AG09309 (cell line): ENCODE results near the gene FAHD2B.
"Not testable (repeated sequence)": the region's sequence is repeated elsewhere in the genome, so short reads cannot be mapped to it uniquely, and the experiment has no call there.

Experiments
- DNase-seq: peaks from one replicate; pipeline ENCODE4 v3.0.0-alpha.2; 2010; ENCODE audit warnings: low read depth
- H3K4me3 ChIP-seq: 2 replicates; pipeline ENCODE4 v1.5.1; 2011; ENCODE audit warnings: mild to moderate bottlenecking, low read depth, low read length, moderate library complexity; ENCODE audit not compliant: control insufficient read depth
- CTCF ChIP-seq: IDR thresholded peaks from 2 replicates; pipeline ENCODE4 v1.5.1; 2011; ENCODE audit warnings: mild to moderate bottlenecking, low read depth, low read length, inconsistent platforms; ENCODE audit not compliant: insufficient read depth, control insufficient read depth; ENCODE audit errors: missing control alignments

The FAHD2B gene

GRCh38 chr2:97094772-97095611, at the start of gene FAHD2B:
FAHD2B (minus strand) TSS chr2:97094882; CDS start chr2:97091706, 3,176 bp downstream.
- DNase-seq: not testable (repeated sequence)
- H3K4me3 ChIP-seq: peak within 1 kb of the TSS; percentile 27

GRCh38 chr2:97144016-97144415, 49.3 kb upstream of the FAHD2B start:
- DNase-seq, H3K4me3 ChIP-seq: not testable (repeated sequence)

GRCh38 chr2:97129090-97129489, 34.4 kb upstream of the FAHD2B start:
- not testable (repeated sequence) for H3K4me3 ChIP-seq, DNase-seq

GRCh38 chr2:97113882-97114255, 19.2 kb upstream of the FAHD2B start:
- H3K4me3 ChIP-seq: peak overlapping the region; percentile 68
- not testable (repeated sequence) for DNase-seq

- not testable (repeated sequence) for DNase-seq
- peak; percentile 48 for TF ChIP-seq CTCF
- H3K4me3 ChIP-seq: peak within 1 kb of the TSS; percentile 68
Measured at GRCh38 chr2:97113050-97113881, 18.6 kb upstream of the FAHD2B start, which contains the start of gene ANKRD36. ANKRD36 (plus strand) TSS chr2:97113153; CDS start chr2:97113740, 587 bp downstream.

GRCh38 chr2:97112320-97113049, 17.8 kb upstream of the FAHD2B start:
- peak overlapping the region; percentile 68 for H3K4me3 ChIP-seq
- peak; percentile 62 for TF ChIP-seq CTCF
- not testable (repeated sequence) for DNase-seq

GRCh38 chr2:97111246-97111645, 16.6 kb upstream of the FAHD2B start:
- H3K4me3 ChIP-seq, DNase-seq: not testable (repeated sequence)

- not testable (repeated sequence) for DNase-seq, H3K4me3 ChIP-seq
Measured at GRCh38 chr2:97106878-97107277, 12.2 kb upstream of the FAHD2B start.

- not testable (repeated sequence) for DNase-seq
Measured at GRCh38 chr2:97098786-97099372, 4.2 kb upstream of the FAHD2B start.

GRCh38 chr2:97095661-97096060, 979 bp upstream of the FAHD2B start:
- H3K4me3 ChIP-seq: no peak overlapping the region
- TF ChIP-seq CTCF: no peak
- no peak for DNase-seq

More at GRCh38 chr2:97098786-97099372, 4.2 kb upstream of the FAHD2B start:
- H3K4me3 ChIP-seq: not testable (repeated sequence)

GRCh38 chr2:97093983-97094771, 505 bp downstream of the FAHD2B start:
- H3K4me3 ChIP-seq: peak overlapping the region; percentile 27

GRCh38 chr2:97092946-97093345, 1.7 kb downstream of the FAHD2B start:
- not testable (repeated sequence) for H3K4me3 ChIP-seq, DNase-seq

More at GRCh38 chr2:97093983-97094771, 505 bp downstream of the FAHD2B start:
- not testable (repeated sequence) for DNase-seq

GRCh38 chr2:97088706-97089105, 6.0 kb downstream of the FAHD2B start:
- not testable (repeated sequence) for H3K4me3 ChIP-seq, DNase-seq
